SK-N-MC (cell line): ENCODE data around the gene SOX8.

ENCODE experiments used
- EZH2 ChIP-seq: fragments of 200-600 bp; sonication (generic); IDR thresholded peaks from one replicate; pipeline ENCODE4 v1.6.1; 2017; ENCODE audit warnings: antibody characterized with exemption
- FOXP2 ChIP-seq: optimal IDR thresholded peaks from 2 replicates; pipeline ENCODE3; 2011; ENCODE audit warnings: mild to moderate bottlenecking, moderate library complexity; ENCODE audit not compliant: insufficient read depth; ENCODE audit errors: extremely low read length, control extremely low read depth
- POLR2AphosphoS5 ChIP-seq: IDR thresholded peaks from 2 replicates; pipeline ENCODE4 v1.6.1; 2012; ENCODE audit warnings: mild to moderate bottlenecking, low read depth, low read length, borderline replicate concordance

DNA sequence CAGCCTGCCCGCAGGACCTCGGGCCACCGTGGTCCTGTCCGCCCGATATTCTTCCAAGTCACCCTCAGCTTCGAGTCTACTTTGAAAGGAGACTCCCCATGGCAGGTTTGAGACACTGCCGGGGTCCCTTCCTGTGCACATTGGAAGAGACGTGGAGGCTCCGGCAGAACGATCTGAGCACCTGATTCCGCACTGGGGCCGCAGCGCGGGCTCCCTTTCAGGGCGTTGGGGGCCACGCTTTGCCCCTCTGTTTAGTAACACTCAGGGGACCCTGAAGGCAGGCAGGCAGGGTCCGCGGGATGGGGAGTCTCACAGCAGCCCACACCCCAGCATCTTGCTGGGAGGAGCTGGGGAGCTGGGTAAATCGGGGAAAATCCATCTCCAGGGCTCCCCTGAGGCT, 30.6 kb downstream of the SOX8 start:
- TF ChIP-seq POLR2AphosphoS5 (no peak), EZH2 (no peak), FOXP2 (no peak)
